ENCODE data around the gene MEF2B. TPM values are rescaled to one million over a fixed set of nuclear protein-coding genes. Genes with fewer than 3 reads are reported as not detected.

The MEF2B gene
- total RNA-seq, 1 experiment from 2014 or later: 1.3 TPM

DNA sequence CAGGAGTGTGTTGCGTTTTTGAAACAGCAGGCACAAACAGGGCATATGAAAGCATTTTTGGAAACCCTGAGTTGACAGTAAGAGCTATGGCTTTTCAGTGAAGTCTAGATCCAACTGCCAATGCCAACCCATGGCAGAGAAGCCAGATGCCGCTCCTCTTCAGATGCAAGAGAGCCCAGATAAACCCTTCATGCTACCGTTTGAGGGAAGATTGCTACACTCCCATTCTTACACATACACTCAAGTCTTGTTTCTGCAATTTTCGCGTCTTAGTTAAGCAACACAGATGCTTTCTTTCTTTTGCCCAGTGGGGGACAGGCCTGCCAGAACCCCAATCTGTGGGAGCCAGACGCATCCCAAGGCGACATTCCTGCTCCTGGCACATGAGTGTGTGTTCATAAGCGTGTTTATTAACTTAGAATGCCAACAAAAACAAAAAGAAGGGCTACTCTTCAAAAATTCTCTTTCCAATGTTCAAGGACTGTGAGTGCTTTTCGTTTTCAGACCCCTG is 11.5 kb upstream of the MEF2B start:
- no peak overlapping the region for H2BK5ac ChIP-seq (ENCODE audit: insufficient read length, low read length)
- H3K36me3 Mint-ChIP-seq (ENCODE audit: insufficient read depth in 1 of 3, low read depth in 3 of 3): peaks cover 13 to 23% (median 21%) of the 10 kb centered on the region in 3 experiments
- no peaks in the 10 kb centered on the region for H3K9me3 Mint-ChIP-seq

More for the DNA sequence above, 11.5 kb upstream of the MEF2B start:
- no peak overlapping the region for H2BK15ac ChIP-seq (ENCODE audit: low read depth, low read length)
- no peak overlapping the region for H2AK5ac ChIP-seq (ENCODE audit: insufficient read length, low read length)
- no peak overlapping the region for H4K8ac ChIP-seq (replicated peaks; ENCODE audit: insufficient read length, low read depth, low read length)
- H3K14ac ChIP-seq (ENCODE audit: insufficient read depth, low read length): no peak overlapping the region
- peaks cover 0 to 3% of the 10 kb centered on the region in 2 experiments; a peak in 2 of 4 replicates for H3K4me1 Mint-ChIP-seq
- no CpG with 5 or more reads among the region's 9 CpGs for WGBS (ENCODE audit: extremely low coverage, insufficient read length, low lambda C conversion rate)
- H2BK20ac ChIP-seq (ENCODE audit: low read depth, low read length, poor library complexity, severe bottlenecking): no peak overlapping the region
- H3K27ac Mint-ChIP-seq: no peak overlapping the region
- no peak overlapping the region for H3K56ac ChIP-seq (ENCODE audit: insufficient read length, low read depth, low read length)
- H3K9me3 ChIP-seq (ENCODE audit: control insufficient read depth, low read depth, low read length): no peaks in the 10 kb centered on the region
- TF ChIP-seq, protein P1, sequence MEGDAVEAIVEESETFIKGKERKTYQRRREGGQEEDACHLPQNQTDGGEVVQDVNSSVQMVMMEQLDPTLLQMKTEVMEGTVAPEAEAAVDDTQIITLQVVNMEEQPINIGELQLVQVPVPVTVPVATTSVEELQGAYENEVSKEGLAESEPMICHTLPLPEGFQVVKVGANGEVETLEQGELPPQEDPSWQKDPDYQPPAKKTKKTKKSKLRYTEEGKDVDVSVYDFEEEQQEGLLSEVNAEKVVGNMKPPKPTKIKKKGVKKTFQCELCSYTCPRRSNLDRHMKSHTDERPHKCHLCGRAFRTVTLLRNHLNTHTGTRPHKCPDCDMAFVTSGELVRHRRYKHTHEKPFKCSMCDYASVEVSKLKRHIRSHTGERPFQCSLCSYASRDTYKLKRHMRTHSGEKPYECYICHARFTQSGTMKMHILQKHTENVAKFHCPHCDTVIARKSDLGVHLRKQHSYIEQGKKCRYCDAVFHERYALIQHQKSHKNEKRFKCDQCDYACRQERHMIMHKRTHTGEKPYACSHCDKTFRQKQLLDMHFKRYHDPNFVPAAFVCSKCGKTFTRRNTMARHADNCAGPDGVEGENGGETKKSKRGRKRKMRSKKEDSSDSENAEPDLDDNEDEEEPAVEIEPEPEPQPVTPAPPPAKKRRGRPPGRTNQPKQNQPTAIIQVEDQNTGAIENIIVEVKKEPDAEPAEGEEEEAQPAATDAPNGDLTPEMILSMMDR (conservative IDR thresholded peaks at IDR 0.05): no peak
- H3K4ac ChIP-seq (ENCODE audit: low read depth, low read length): no peak overlapping the region
- H3K23ac ChIP-seq (ENCODE audit: insufficient read length, low read depth, low read length): no peak overlapping the region
- no peaks in the 10 kb centered on the region for H3K79me2 ChIP-seq (ENCODE audit: insufficient read depth, low read length)
- no peaks in the 10 kb centered on the region for H3K23me2 ChIP-seq (ENCODE audit: insufficient read length, low read depth, low read length, poor library complexity, severe bottlenecking)
- no peaks in the 10 kb centered on the region for H3K4me1 ChIP-seq (ENCODE audit: insufficient read depth, low read length)
- no peak overlapping the region for H4K91ac ChIP-seq (ENCODE audit: insufficient read length, low read depth, low read length)
- H4K20me1 ChIP-seq (ENCODE audit: control insufficient read depth, insufficient read depth, insufficient read length): no peaks in the 10 kb centered on the region
- H4K5ac ChIP-seq (ENCODE audit: insufficient read length, low read depth, low read length): no peak overlapping the region
- no peak overlapping the region for H3K18ac ChIP-seq (ENCODE audit: insufficient read length, low read depth, low read length)
- H3K4me3 Mint-ChIP-seq: no peak overlapping the region
- H3K27me3 ChIP-seq (ENCODE audit: insufficient read depth, low read length): no peaks in the 10 kb centered on the region
- DNase-seq: no peak
- no peak overlapping the region for H2AFZ ChIP-seq (ENCODE audit: low read length)
- H3K27me3 Mint-ChIP-seq (ENCODE audit: low read depth): no peaks in the 10 kb centered on the region
- no peak overlapping the region for H3K27ac ChIP-seq (ENCODE audit: insufficient read length, low read depth, low read length)
- H3K79me1 ChIP-seq (ENCODE audit: insufficient read depth, low read depth, low read length, poor library complexity, severe bottlenecking): no peaks in the 10 kb centered on the region
- H3K9ac ChIP-seq (ENCODE audit: extremely low read depth, insufficient read length, low read length): no peak overlapping the region
- H3K4me2 ChIP-seq (ENCODE audit: insufficient read depth, insufficient read length, low read length): no peak overlapping the region
- H2BK120ac ChIP-seq (ENCODE audit: low read depth, low read length, poor library complexity, severe bottlenecking): no peak overlapping the region
- H2BK12ac ChIP-seq (ENCODE audit: insufficient read length, low read depth, low read length): no peak overlapping the region
- H3T11ph ChIP-seq (ENCODE audit: low read length): no peak overlapping the region

Data from H9 (cell line).